GM12873 (cell line): ENCODE measurements around the gene MRPS34.

ENCODE experiments used
- CTCF ChIP-seq: IDR thresholded peaks from 2 replicates; pipeline ENCODE4 v1.5.1; 2012; ENCODE audit warnings: low read depth, mild to moderate bottlenecking, moderate library complexity, low read length, control low read depth; ENCODE audit not compliant: insufficient read depth; ENCODE audit errors: missing control alignments

Gene MRPS34

GRCh38 chr16:1810106-1810505 lies 37.2 kb upstream of the MRPS34 start:
- no peak for TF ChIP-seq CTCF

DNA sequence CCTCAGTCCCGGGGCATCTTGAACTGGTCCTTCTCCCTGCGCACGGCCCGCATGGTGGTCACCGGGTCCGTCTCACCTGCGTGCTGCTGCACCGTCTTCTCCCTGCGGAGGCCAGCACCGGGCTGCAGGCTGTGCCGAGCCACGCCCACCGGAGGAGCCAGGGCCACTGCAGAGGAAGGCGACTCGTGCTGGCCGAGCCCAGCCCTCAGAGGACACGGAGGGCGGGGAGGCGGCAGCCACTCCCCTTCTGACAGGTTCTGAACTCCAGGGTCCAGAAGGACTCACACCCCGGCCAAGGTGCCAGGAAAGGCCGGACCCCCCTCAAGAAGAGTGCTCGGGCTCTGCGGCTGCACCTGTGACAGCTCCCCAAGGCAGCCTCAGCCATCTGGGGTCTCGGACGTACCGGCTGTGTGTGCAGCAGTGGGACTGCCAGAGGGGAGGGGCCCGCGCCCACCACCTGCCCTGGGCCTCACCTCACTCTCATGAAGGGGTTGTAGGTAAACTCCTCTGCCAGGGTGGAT lies 36.4 kb upstream of the MRPS34 start:
- no peak for TF ChIP-seq CTCF

DNA sequence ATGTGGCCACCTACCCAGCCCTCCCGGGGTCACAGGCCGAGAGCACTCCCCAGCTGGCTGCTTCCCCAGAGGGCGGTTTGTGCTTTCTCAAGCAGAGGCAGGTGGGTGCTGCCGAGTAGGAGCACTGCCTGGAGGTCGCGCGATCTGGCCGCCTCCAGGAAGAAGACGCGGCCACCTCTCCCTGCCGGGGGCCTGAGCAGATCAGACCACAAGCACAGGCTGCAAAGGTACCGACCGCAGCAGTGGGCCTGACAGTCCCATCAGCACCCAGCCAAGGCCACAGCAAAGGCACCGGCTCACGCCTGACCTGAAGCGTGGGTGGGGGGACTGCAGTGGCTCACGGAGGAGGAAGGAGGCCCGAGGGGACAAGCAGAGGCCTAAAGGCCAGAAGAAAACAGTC lies 35.8 kb upstream of the MRPS34 start:
- no peak for TF ChIP-seq CTCF

DNA sequence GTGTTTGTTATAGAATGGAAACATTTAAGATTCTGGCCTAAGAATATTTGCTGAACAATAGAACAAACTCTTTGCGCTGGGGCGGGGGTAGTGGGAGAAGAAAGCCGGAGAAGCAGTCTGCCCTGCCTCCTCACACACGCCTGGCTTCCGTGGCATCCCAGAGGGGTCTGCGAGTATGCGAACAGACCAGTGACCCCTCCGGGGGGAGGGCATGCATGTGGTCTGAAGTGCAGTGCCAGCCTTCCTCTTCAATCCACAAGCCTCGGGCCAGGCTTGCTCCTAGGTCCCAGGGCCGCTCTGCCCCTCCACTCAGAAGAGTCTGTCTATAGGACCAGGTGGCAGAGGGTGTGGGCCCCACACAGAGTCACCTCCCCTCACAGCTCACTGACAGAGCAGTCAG lies 34.7 kb upstream of the MRPS34 start:
- no peak for TF ChIP-seq CTCF

- no peak for TF ChIP-seq CTCF
Observed at GRCh38 chr16:1800701-1801100, 27.8 kb upstream of the MRPS34 start.

- no peak for TF ChIP-seq CTCF
Observed at GRCh38 chr16:1794908-1795666, 22.2 kb upstream of the MRPS34 start.

DNA sequence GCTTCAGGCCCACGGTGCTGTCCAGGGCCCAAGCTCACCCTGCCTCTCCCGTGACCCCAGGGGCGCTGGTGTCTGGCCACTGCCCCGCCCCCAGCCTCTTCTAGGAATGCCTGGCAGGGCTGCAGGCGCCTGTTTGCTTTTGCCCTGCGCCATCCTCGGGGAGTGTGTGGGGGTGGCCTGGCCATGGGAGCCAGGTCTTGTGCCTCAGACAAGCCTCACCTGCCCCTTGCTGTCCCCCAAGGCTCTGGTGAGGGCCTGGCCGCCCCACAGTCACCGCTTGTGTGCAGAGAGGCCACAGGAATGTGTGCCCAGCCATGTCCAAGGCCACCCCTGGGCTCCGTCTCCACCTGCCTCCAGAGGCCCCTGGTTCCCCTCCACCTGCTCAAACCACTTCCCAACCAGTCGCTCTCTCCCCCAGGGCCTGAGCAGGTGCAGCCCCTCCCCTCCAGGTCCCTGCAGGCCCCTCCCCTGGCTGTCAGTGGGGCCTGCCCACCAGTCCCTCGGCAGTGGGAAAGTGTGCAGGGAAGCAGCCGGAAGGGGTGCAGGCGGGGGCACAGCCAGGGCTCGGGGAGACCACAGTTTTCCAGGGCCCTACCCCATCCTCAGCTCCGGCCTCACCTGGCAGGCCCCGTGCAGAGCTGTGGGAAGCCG lies 21.4 kb upstream of the MRPS34 start:
- TF ChIP-seq CTCF = no peak
